Measurements from ENCODE around the gene TRPC6.

TRPC6 gene

GRCh38 chr11:101583251-101584128, at the start of gene TRPC6:
TRPC6 (minus strand) TSS chr11:101584007; CDS start chr11:101583503, 504 bp downstream.
- DNase-seq, result no peak

GRCh38 chr11:101620026-101620425, 36.2 kb upstream of the TRPC6 start:
- no peak for DNase-seq

DNA sequence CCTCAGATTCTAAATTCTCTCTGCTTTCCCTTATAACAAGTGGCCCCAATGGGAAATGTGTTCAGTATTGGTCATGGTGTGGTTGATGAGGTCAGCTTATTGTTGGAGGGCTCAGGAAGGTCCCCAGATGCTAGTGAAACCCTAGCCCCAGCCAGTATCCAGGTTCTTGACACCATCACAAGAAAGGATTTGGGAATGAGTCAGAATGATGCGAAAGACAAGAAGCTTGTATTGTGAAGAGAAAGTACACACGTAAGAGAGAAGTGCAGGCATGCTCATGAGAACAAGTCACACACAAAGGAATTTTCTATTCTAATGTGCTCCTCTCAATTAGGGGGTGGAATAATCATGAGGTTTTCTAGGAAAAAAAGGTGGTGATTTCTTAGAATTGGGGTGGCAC, 34.9 kb upstream of the TRPC6 start:
- DNase-seq, result no peak

DNA sequence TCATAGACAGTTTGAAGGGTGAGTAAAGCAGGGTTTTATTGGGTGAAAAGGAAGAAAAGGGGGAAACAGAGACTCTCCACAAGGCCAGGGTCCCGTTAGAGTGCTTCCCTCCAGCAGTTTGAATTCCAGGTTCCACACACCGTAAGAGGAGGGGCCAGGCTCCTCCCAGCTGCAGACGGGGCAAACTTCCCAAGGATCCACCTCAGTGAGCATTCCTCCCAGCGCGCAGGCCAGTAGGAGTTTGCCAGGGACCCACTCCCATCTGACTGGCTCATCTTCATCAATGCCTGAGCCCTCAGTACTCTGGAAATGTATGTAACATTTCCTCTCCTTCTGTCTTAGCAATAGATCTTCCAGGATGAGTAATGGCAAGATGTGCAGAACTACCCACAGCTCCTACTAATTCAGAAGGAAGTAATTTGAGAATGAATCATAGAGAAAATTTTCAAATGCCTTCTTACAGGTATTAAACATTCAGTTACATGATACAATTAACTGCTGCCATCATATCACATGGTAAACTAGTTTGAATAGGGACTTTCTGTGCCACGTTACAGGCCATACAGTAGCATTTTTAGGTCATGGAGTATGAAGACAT, 34.0 kb upstream of the TRPC6 start:
- DNase-seq, result no peak

DNA sequence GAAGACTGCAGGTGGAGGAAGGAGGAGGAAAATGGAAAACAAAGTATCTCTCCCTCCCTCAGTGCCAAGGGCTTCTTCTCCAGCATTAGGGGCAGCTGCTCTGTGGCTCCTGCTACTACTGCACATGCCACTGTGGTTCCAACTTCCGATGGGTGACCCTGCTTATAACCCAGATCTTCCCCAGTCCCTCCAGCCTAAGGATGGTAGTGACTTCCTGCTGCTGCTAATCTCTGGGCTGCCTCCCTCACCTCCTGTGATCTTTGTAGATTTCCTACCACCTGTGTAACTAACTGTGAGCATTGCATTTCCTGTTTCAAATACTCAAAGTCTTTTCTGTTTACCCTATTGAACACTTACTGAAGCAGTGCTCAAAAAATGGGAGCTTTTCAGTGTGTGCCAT, 28.7 kb upstream of the TRPC6 start:
- no peak for DNase-seq

- DNase-seq, result no peak
Measured at GRCh38 chr11:101600924-101601323, 17.1 kb upstream of the TRPC6 start.

DNA sequence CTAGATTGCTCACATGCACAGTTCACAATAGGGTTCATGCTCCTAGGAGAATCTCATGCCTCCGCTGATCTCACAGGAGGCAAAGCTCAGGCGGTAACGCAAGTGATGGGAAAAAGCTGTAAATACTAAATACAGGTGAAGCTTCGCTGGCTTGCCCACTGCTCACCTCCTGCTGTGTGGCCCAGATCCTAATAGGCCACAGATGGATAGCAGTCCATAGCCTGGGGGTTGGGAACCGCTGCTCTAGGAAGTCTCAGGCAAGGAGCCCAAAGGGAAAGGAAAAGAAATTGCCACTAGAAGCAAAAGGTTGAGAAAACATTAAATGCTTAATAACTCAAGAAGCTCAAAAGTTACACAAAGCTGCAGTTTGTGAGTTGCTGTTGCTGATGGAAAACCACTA, 3.2 kb upstream of the TRPC6 start:
- DNase-seq, result no peak

- no peak for DNase-seq
Measured at GRCh38 chr11:101584655-101585054, 848 bp upstream of the TRPC6 start.

DNA sequence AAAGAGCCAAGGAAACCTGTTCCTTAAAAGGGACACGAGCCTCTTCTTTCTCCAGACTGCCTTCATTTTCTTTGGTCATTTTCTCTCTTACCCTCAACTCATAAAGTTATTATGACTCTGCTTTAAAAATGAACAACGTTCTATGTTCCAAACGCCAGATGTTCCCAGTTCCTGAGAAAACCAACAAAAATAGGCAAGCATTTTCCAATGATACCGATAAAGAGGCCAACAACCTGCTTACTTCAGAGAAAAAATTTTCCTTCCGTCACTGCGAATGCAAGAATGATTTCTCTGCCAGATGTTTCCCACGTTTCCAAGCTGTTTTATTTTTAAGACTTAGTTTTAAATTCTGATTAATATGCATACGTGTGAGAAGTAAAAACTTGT, 315 bp upstream of the TRPC6 start:
- no peak for DNase-seq

DNA sequence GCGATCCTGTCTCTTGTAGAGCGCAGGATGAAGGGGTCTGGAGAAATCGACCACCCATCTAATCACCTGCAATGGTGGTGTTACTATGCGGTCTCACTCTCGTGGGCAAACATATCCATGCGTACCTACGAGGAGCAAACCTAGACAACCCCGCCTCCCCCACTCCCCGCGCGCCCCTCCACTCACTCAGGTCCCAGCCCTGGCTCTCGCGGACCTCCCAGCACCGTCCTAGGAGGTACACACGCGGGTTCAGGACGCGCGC, 887 bp downstream of the TRPC6 start:
- no peak for DNase-seq

GRCh38 chr11:101582236-101582988, 1.4 kb downstream of the TRPC6 start:
- DNase-seq, result no peak

DNA sequence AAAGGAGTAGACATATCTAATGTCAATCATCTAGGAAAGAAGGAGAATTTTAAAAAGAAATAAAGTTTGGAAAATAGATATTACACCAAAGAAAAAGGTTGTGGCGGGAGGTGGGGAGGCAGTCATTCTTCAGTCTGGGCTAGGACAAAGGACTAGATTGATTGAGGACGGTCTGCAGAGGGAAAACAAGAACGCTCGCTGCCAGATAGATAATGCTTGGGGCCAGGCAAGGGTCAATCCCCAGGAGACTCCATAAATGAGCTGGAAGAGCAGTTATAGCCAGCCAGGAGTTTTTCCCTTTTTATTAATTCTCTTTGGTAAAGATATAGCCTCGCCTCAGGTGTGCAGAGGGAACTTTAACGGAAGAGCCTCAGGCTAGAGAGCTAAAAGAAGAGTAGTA, 6.3 kb downstream of the TRPC6 start:
- no peak for DNase-seq

DNA sequence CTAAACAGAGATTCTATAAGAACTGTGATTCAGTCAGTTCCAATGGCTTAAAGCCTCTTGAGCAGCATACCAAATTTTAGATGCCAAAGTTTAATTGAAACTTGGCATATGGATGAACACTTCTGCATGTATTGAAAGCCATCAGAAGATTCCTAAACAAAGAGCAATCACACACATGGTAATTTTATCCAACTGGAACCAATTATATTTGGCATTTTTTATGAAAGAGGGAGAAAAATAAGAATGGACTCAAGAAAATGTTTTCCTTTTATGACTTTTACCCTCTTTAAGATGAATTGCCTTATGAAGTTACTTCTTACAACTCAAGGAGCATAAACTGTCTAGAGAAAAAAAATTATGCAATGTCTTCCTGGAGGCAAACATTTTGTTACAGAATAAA, 7.4 kb downstream of the TRPC6 start:
- DNase-seq, result no peak

GRCh38 chr11:101574886-101575285, 8.9 kb downstream of the TRPC6 start:
- DNase-seq, result no peak

- DNase-seq, result no peak
Measured at GRCh38 chr11:101567071-101567470, 16.7 kb downstream of the TRPC6 start.

- no peak for DNase-seq
Measured at GRCh38 chr11:101566626-101567025, 17.2 kb downstream of the TRPC6 start.

DNA sequence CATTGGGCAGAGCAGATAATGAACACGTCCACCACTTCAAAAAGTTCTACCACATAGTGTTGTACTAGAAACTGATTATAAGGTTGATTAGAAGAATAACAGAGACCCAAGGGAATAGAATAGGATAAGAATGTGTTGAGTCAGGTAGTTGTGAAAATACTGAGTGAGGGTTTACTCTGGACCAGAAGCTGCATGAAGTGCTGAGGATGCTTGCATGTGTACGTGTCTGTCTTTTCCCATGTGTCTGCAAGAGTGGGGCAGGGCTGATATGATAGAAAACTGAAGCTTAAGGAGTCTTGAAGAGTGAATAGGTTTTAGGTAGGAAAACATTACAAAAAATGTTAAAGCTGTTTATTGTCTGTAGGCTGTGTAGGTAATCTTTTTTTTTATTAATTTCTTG, 20.6 kb downstream of the TRPC6 start:
- no peak for DNase-seq

GRCh38 chr11:101555366-101555765, 28.4 kb downstream of the TRPC6 start:
- DNase-seq, result no peak

- DNase-seq, result peak; percentile 79
Measured at GRCh38 chr11:101553891-101554292, 29.9 kb downstream of the TRPC6 start.

DNA sequence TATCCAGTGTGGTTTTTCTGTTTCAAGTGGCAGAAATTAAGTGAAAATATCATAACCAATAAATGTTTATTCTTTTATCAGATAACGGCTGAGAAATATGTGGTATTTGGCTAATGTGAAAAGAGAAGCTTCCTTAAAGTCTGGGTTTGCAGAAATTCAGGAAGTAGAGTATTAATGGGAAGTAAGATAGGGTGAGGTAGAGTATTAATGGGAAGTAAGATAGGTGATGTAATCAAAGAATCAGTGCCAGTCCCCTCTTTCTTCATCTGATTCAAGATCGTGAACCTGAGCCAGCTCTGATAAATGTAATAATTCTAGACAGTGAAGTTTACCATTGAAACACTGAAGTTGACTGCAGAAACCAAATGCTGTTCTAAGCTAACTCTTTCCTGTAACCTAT, 30.9 kb downstream of the TRPC6 start:
- DNase-seq, result no peak

- DNase-seq, result no peak
Measured at GRCh38 chr11:101528541-101528940, 55.3 kb downstream of the TRPC6 start.

DNA sequence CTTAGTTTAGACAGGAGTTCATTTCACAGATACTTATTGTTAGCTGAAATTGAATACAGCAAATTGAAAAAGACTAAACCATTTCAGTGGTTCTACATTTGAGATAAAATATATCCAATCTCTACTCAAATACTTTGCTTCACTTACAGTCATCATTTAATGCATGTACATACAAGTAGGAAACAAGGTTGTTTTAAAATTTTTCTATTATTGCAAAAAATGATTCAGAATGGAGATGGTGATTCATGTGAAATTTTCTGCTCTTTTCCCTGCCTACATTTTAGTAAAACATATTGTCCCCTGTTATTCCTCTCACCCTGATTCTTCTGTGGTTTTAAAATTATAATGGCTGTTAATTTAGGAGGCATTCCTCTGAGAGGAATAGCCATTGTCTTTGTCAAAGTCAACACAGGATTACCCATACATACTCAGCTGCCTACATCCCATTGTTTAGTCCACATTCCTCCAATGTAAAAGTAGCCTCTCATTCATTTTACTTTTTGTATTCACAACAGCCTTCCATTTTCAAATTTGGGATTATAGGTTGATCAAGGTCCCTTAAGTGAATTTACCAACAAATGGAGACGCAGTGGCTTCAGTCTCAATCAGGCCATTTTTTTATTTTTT, 60.1 kb downstream of the TRPC6 start:
- DNase-seq, result no peak

- DNase-seq, result no peak
Measured at GRCh38 chr11:101523193-101523592, 60.6 kb downstream of the TRPC6 start.

GRCh38 chr11:101521821-101522220, 62.0 kb downstream of the TRPC6 start:
- no peak for DNase-seq

Measured in MV-4-11 (cell line).